ENCODE data around the gene C1QTNF9B. TPM values are rescaled to one million over a fixed set of nuclear protein-coding genes. Genes with fewer than 3 reads are reported as not detected.

The C1QTNF9B gene
- total RNA-seq, 2 donors from 2014 or later = not detected

GRCh38 chr13:23848646-23849141 is 48.6 kb downstream of the C1QTNF9B start:
- no peak for TF ChIP-seq CTCF (conservative IDR thresholded peaks at IDR 0.05)
- H3K4me3 ChIP-seq (ENCODE audit: low read length) = no peak overlapping the region
- peaks cover 75% of the 10 kb centered on the region for H3K27me3 ChIP-seq (ENCODE audit: control insufficient read depth, insufficient read depth, low read length, poor library complexity, severe bottlenecking)
- no peaks in the 10 kb centered on the region for H3K4me1 ChIP-seq (ENCODE audit: control insufficient read depth, insufficient read depth, low read length)
- peaks cover 3% of the 10 kb centered on the region for H3K36me3 Mint-ChIP-seq (ENCODE audit: low read depth)
- no peak overlapping the region for H3K27ac ChIP-seq (ENCODE audit: low read depth, low read length)
- H3K9me3 ChIP-seq (ENCODE audit: control insufficient read depth, low read length) = no peaks in the 10 kb centered on the region
- 84 to 89% methylated on average over 7 to 8 of the region's 8 CpGs for WGBS, 2 experiments (ENCODE audit: insufficient coverage in 1 of 2, insufficient read length in 1 of 2)
- peaks cover 56% of the 10 kb centered on the region for H3K27me3 Mint-ChIP-seq (ENCODE audit: insufficient read depth)
- H3K4me1 Mint-ChIP-seq = peaks cover 10% of the 10 kb centered on the region
- H3K9ac ChIP-seq (ENCODE audit: extremely low read depth, low read length, poor library complexity, severe bottlenecking) = no peak overlapping the region
- no peak overlapping the region for H3K4me3 Mint-ChIP-seq
- no peak overlapping the region for H3K27ac Mint-ChIP-seq
- DNase-seq = no peak
- no peaks in the 10 kb centered on the region for H3K36me3 ChIP-seq (ENCODE audit: control insufficient read depth, insufficient read depth, low read length)
- no peaks in the 10 kb centered on the region for H3K9me3 Mint-ChIP-seq

- Histone ChIP-seq H3K9ac (ENCODE audit: extremely low read depth, low read length, poor library complexity, severe bottlenecking) (no peak overlapping the region), H3K27ac (ENCODE audit: low read depth, low read length) (no peak overlapping the region), H3K9me3 (ENCODE audit: control insufficient read depth, low read length) (no peaks in the 10 kb centered on the region), H3K27me3 (ENCODE audit: control insufficient read depth, insufficient read depth, low read length, poor library complexity, severe bottlenecking) (peaks cover 77% of the 10 kb centered on the region), H3K4me3 (ENCODE audit: low read length) (no peak overlapping the region), H3K4me1 (ENCODE audit: control insufficient read depth, insufficient read depth, low read length) (no peaks in the 10 kb centered on the region), H3K36me3 (ENCODE audit: control insufficient read depth, insufficient read depth, low read length) (no peaks in the 10 kb centered on the region)
- peaks cover 59% of the 10 kb centered on the region for H3K27me3 Mint-ChIP-seq (ENCODE audit: insufficient read depth)
- H3K4me1 Mint-ChIP-seq = peaks cover 10% of the 10 kb centered on the region
- WGBS, 2 experiments (ENCODE audit: insufficient coverage in 1 of 2, insufficient read length in 1 of 2) = 92% methylated on average over 2 of the region's 2 CpGs; no CpG with 5 or more reads in 1 of the 2 experiments
- H3K9me3 Mint-ChIP-seq = no peaks in the 10 kb centered on the region
- DNase-seq = no peak
- peaks cover 2% of the 10 kb centered on the region for H3K36me3 Mint-ChIP-seq (ENCODE audit: low read depth)
- TF ChIP-seq CTCF (conservative IDR thresholded peaks at IDR 0.05) = no peak
- no peak overlapping the region for H3K4me3 Mint-ChIP-seq
- H3K27ac Mint-ChIP-seq = no peak overlapping the region
Measured at GRCh38 chr13:23848019-23848418, 49.3 kb downstream of the C1QTNF9B start.

- Histone ChIP-seq H3K36me3 (ENCODE audit: control insufficient read depth, insufficient read depth, low read length) (no peaks in the 10 kb centered on the region), H3K4me3 (ENCODE audit: low read length) (no peak overlapping the region), H3K4me1 (ENCODE audit: control insufficient read depth, insufficient read depth, low read length) (no peaks in the 10 kb centered on the region), H3K9me3 (ENCODE audit: control insufficient read depth, low read length) (no peaks in the 10 kb centered on the region), H3K27me3 (ENCODE audit: control insufficient read depth, insufficient read depth, low read length, poor library complexity, severe bottlenecking) (peaks cover 77% of the 10 kb centered on the region), H3K27ac (ENCODE audit: low read depth, low read length) (no peak overlapping the region), H3K9ac (ENCODE audit: extremely low read depth, low read length, poor library complexity, severe bottlenecking) (no peak overlapping the region)
- 60% methylated on average over 2 of the region's 2 CpGs; no CpG with 5 or more reads in 1 of the 2 experiments for WGBS, 2 experiments (ENCODE audit: insufficient coverage in 1 of 2, insufficient read length in 1 of 2)
- TF ChIP-seq CTCF (conservative IDR thresholded peaks at IDR 0.05) = no peak
- no peak for DNase-seq
- Mint-ChIP-seq H3K9me3 (no peaks in the 10 kb centered on the region), H3K27ac (no peak overlapping the region), H3K4me3 (no peak overlapping the region), H3K4me1 (peaks cover 10% of the 10 kb centered on the region), H3K36me3 (ENCODE audit: low read depth) (peaks cover 2% of the 10 kb centered on the region), H3K27me3 (ENCODE audit: insufficient read depth) (peaks cover 59% of the 10 kb centered on the region)
Measured at GRCh38 chr13:23847497-23847896, 49.8 kb downstream of the C1QTNF9B start.

Data from endodermal cell (in vitro differentiated cells).